Esophagus squamous epithelium (tissue), 4 donors: ENCODE measurements around the gene CIAO2B.

Experiments used
- CTCF ChIP-seq, 6 experiments: fragments of 450-650 bp in 4 of 6; fragments of 200-600 bp in 2 of 6; sonication (generic) in 2 of 6; IDR thresholded peaks; one replicate each; pipeline ENCODE4 v1.5.1; 2016 to 2019; ENCODE audit warnings: antibody characterized with exemption in 6 of 6, mild to moderate bottlenecking in 4 of 6, moderate library complexity in 4 of 6
- POLR2A ChIP-seq, 4 donors: fragments of 450-650 bp; IDR thresholded peaks; one replicate each; pipeline ENCODE4 v1.6.1; 2017; ENCODE audit warnings: antibody characterized with exemption in 4 of 4, mild to moderate bottlenecking in 4 of 4, moderate library complexity in 3 of 4

DNA sequence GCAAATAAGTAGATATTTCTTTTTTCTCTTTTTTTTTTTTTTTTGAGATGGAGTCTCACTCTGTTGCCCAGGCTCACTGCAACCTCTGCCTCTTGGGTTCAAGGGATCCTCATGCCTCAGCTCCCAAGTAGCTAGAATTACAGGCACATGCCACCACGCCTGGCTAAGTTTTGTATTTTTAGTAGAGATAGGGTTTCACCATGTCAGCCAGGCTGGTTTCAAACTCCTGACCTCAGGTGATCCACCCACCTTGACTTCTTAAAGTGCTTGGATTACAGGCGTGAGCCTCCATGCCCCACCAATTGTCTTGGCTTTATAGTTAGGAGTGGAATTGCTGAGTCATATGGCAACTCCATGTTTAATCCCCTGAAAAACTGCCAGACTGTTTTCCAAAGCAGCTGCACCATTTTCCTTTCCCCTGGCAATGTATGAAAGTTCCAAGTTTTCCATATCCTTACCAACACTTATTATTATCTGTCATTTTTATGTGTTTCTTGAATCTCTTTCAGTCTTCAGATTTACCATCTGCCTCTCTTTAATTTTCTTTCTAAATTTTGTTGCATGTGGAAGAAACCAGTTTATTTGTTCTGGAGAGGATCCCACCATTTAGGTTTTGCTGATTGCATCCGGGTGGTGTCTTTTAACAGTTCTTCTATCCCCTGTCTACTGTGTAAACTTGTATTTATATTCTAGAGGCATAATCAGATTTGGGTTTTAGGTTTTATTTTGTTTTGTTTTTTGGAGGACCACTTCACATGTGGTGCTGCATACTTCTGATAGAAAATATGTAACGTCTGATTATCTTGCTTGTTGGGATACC, 17.0 kb upstream of the CIAO2B start:
- no peak for TF ChIP-seq POLR2A (IDR thresholded peaks at IDR 0.05)
- no peak for TF ChIP-seq CTCF (IDR thresholded peaks at IDR 0.05)
